ENCODE measurements around the gene SBF1.

GRCh38 chr22:50518606-50519005 lies 43.8 kb upstream of the SBF1 start:
- TF ChIP-seq CTCF (IDR thresholded peaks at IDR 0.05) (no peak), POLR2AphosphoS5 (IDR thresholded peaks at IDR 0.05) (no peak), POLR2A (IDR thresholded peaks at IDR 0.05) (no peak)

Data from transverse colon (tissue), 4 donors.